Activated CD8-positive, alpha-beta T cell treated with anti-CD3 and anti-CD28 coated beads for 36 hours (primary cell): ENCODE measurements around the gene NCK2. TPM values are rescaled to one million over a fixed set of nuclear protein-coding genes. Genes with fewer than 3 reads are reported as not detected.

Experiments used
- ATAC-seq: fragments of 200-7000 bp; cut with Tn5 transposase; one replicate; pipeline ENCODE4 v1.10.0; 2021; ENCODE audit warnings: mild to moderate bottlenecking, moderate library complexity
- CTCF ChIA-PET: fragments of 350-600 bp; sonication (Branson Sonifier 250); formaldehyde crosslinking; loops from one replicate; lab custom pipeline; 2021; ENCODE audit warnings: antibody characterized with exemption; lab: Charles Lee
- POLR2A ChIA-PET: fragments of 350-600 bp; sonication (Branson Sonifier 250); formaldehyde crosslinking; loops from one replicate; lab custom pipeline; 2021; ENCODE audit warnings: antibody characterized with exemption; lab: Charles Lee
- DNase-seq: peaks from one replicate; pipeline ENCODE4 v3.0.0-alpha.2; 2020
- H3K27ac Mint-ChIP-seq: one replicate; pipeline ENCODE4 v1.8.0; 2021; ENCODE audit warnings: mild to moderate bottlenecking, mixed read lengths
- H3K27me3 Mint-ChIP-seq: one replicate; pipeline ENCODE4 v1.8.0; 2021; ENCODE audit warnings: mixed read lengths
- H3K36me3 Mint-ChIP-seq: one replicate; pipeline ENCODE4 v1.8.0; 2021; ENCODE audit warnings: low read depth, mixed read lengths
- H3K4me1 Mint-ChIP-seq: one replicate; pipeline ENCODE4 v1.8.0; 2021; ENCODE audit warnings: low read depth, mixed read lengths
- H3K4me3 Mint-ChIP-seq: one replicate; pipeline ENCODE4 v1.8.0; 2021; ENCODE audit warnings: mild to moderate bottlenecking, moderate library complexity, mixed read lengths
- H3K9me3 Mint-ChIP-seq: one replicate; pipeline ENCODE4 v1.8.0; 2021; ENCODE audit warnings: mixed read lengths
- intact Hi-C: fragments of 100-400 bp; cut with micrococcal nuclease; formaldehyde crosslinking; loops from one replicate; pipeline ENCODE4 v1.10.0; 2022
- total RNA-seq, 2 experiments: library from RNA; stranded (reverse); gene quantifications; one replicate each; pipeline ENCODE4 v1.2.3, GENCODE V29; 2021
- TF ChIP-seq, protein P1 (sequence below): fragments of 200-600 bp; IDR thresholded peaks from one replicate; pipeline ENCODE4 v1.8.0; 2022; ENCODE audit warnings: antibody characterized with exemption, mild to moderate bottlenecking

Gene NCK2
- total RNA-seq, 2 experiments from 2014 or later: 68.3 to 69.7 TPM

DNA sequence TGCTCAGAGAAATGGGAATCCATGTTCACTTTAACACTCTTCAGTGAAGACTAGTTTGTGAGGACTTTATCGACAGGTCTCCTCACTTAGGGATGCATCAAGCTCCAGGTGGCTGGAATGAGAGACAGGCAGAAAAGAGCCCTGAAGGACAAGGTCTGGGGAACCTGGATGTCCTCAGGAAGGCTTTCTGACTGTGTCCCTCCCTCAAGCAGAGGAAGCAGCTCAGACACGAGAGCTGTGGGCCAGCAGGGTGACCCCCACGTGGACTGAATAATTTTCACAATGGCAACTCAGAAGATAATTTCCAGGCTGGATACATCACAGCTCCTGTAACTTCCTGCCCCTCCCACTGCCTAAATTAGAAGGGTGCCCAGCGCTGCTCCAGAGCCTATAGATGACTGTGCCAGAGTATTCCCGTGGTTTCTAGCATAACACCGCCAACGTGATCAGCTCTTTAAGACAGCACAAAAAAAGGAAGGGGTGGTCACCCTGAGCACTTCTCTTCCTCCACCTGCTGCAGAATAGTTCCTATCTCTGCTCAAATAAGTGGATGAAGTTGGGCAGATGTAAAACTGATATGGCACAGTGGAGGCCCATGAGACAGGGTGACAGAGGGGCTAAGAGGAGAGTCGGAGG, 25.7 kb upstream of the NCK2 start:
- POLR2A ChIA-PET: interaction anchor here (1.1 to 1.2 kb wide), 2 partner anchors 12 to 28 kb away, joined by 3 to 4 read pairs; no protein-coding TSS in a partner anchor
- Mint-ChIP-seq H3K27me3 (peaks cover 1% of the 10 kb centered on the region), H3K4me1 (peaks cover 8% of the 10 kb centered on the region)

DNA sequence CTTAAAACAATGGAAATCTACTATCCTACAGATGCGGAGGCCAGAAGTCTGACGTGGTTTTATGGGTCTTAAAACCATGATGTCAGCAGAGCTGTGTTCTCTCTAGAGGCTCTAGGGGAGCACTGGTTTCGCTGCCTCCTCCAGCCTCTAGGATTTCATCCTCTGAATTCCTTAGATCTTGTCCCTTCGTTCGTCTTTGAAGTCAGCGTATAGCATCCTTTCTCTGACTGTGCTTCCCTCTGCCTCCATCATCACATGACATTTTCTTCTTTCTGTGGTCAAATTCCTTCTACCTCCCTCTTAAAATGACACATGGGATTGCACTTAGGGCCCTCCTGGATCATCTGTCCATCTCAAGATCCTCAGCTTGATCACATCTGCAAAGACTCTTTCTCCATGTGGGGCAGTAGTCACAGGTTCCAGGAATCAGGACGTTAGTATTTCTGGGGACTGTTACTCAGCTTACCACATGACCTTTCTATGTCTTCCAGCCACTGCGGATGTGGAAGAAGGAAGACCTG, 22.7 kb upstream of the NCK2 start:
- Mint-ChIP-seq H3K4me3 (no peak overlapping the region), H3K27me3 (peaks cover 1% of the 10 kb centered on the region), H3K4me1 (peaks cover 8% of the 10 kb centered on the region), H3K9me3 (peaks cover 5% of the 10 kb centered on the region), H3K36me3 (no peaks in the 10 kb centered on the region), H3K27ac (peak overlapping the region; percentile 59)
- ChIA-PET POLR2A (interaction anchor here (1.7 kb wide), 1 partner anchor 9 kb away, joined by 6 read pairs; no protein-coding TSS in a partner anchor), CTCF (interaction anchor here (1.4 kb wide), 1 partner anchor 145 kb away, joined by 3 read pairs; no protein-coding TSS in a partner anchor)
- intact Hi-C loops: no loop called here
- DNase-seq: peak; percentile 28
- TF ChIP-seq, protein P1, sequence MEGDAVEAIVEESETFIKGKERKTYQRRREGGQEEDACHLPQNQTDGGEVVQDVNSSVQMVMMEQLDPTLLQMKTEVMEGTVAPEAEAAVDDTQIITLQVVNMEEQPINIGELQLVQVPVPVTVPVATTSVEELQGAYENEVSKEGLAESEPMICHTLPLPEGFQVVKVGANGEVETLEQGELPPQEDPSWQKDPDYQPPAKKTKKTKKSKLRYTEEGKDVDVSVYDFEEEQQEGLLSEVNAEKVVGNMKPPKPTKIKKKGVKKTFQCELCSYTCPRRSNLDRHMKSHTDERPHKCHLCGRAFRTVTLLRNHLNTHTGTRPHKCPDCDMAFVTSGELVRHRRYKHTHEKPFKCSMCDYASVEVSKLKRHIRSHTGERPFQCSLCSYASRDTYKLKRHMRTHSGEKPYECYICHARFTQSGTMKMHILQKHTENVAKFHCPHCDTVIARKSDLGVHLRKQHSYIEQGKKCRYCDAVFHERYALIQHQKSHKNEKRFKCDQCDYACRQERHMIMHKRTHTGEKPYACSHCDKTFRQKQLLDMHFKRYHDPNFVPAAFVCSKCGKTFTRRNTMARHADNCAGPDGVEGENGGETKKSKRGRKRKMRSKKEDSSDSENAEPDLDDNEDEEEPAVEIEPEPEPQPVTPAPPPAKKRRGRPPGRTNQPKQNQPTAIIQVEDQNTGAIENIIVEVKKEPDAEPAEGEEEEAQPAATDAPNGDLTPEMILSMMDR: no peak
- ATAC-seq: peak; percentile 74

More for the DNA sequence above, 25.7 kb upstream of the NCK2 start:
- TF ChIP-seq, protein P1: no peak
- Mint-ChIP-seq H3K4me3 (no peak overlapping the region), H3K9me3 (no peaks in the 10 kb centered on the region), H3K36me3 (no peaks in the 10 kb centered on the region), H3K27ac (no peak overlapping the region)
- intact Hi-C loops: no loop called here
- ATAC-seq (no peak), DNase-seq (no peak)
- CTCF ChIA-PET: interaction anchor here (0.8 kb wide), 1 partner anchor 30 kb away, joined by 3 read pairs; no protein-coding TSS in a partner anchor

DNA sequence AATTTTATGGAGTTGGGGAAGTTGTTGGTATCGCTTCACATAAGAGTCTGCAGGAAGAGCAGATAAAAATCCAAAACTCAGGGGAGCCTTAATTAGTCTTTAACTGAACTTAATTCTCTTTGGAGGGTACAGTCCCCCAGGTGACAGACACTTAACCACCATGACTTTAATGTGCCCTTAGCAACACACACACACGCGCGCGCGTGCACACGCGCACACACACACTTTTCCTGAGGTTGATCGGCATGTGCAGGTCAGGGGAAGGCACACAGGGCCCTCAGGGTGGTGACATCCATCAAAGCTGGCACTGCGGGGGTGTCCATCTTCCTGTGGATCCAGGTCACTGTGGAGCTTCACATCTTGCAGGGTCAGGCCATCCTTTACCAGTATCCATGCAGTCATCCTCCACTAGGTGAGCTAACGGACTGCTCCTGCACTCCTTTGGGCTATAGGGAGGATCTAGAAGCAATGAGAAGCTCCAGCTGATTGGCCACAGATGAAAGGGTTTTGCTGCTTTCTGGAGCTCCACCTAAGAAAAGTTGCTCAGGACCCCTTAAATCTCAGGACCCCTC, 21.9 kb upstream of the NCK2 start:
- intact Hi-C loops: no loop called here
- POLR2A ChIA-PET: interaction anchor here (1.7 kb wide), 1 partner anchor 9 kb away, joined by 6 read pairs; no protein-coding TSS in a partner anchor
- peak; percentile 39 for ATAC-seq

DNA sequence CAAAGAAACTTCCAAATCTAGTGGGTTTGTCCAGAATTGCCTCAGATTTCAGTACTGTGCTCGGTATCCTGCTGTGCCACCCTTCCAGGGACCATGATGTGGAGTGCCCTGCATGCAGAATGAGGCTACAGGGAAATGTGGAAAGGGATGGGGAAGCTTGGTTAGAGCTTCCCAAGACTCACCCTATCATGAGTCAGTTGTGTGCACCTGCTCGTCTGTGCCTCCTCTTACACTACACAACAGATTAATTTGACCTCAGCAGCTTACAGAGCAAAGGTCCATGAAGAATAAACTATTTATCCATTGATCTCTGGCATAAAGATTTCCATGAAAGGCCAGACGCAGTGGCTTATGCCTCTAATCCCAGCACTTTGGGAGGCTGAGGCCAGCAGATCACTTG, 21.3 kb upstream of the NCK2 start:
- peaks cover 1% of the 10 kb centered on the region for H3K27me3 Mint-ChIP-seq
- CTCF ChIA-PET: interaction anchor here (0.5 to 1.4 kb wide), 3 partner anchors 9 to 148 kb away, joined by 3 read pairs; no protein-coding TSS in a partner anchor
- DNase-seq: no peak
- no peak overlapping the region for H3K4me3 Mint-ChIP-seq
- TF ChIP-seq, protein P1: no peak
- peaks cover 9% of the 10 kb centered on the region for H3K9me3 Mint-ChIP-seq
- no peaks in the 10 kb centered on the region for H3K36me3 Mint-ChIP-seq
- intact Hi-C loops: no loop called here
- POLR2A ChIA-PET: interaction anchor here (1.7 kb wide), 1 partner anchor 8 kb away, joined by 6 read pairs; no protein-coding TSS in a partner anchor
- H3K4me1 Mint-ChIP-seq: peaks cover 8% of the 10 kb centered on the region
- no peak for ATAC-seq
- H3K27ac Mint-ChIP-seq: no peak overlapping the region

More for the DNA sequence above, 21.9 kb upstream of the NCK2 start:
- CTCF ChIA-PET: interaction anchor here (0.5 to 1.4 kb wide), 3 partner anchors 9 to 148 kb away, joined by 3 read pairs; no protein-coding TSS in a partner anchor
- H3K4me3 Mint-ChIP-seq: no peak overlapping the region
- DNase-seq: no peak
- peaks cover 9% of the 10 kb centered on the region for H3K9me3 Mint-ChIP-seq
- peaks cover 1% of the 10 kb centered on the region for H3K27me3 Mint-ChIP-seq
- peaks cover 8% of the 10 kb centered on the region for H3K4me1 Mint-ChIP-seq
- H3K27ac Mint-ChIP-seq: peak overlapping the region; percentile 28
- H3K36me3 Mint-ChIP-seq: no peaks in the 10 kb centered on the region
- TF ChIP-seq, protein P1: no peak
